Measurements from ENCODE around the gene TNFRSF19.

Gene TNFRSF19

DNA sequence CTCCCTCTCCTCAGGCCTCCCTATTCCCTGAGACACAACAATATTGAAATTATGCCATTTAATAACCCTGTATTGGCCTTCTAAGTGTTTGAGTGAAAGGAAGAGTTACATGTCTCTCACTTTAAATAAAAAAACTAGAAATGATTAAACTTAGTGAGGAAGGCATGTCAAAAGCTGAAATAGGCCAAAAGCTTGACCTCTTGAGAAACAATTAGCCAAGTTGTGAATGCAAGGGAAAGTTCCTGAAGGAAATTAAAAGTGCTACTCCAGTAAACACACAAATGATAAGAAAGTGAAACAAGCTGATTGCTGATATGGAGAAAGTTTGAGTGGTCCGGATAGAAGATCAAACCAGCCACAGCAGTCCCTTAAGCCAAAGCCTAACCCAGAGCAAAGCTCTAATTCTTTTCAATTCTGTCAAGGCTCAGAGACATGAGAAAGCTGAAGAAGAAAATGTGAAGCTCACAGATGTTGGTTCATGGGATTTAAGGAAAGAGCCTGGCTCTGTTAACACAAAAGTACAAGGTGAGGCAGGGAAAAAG, 127.6 kb downstream of the TNFRSF19 start:
- Mint-ChIP-seq H3K36me3 (ENCODE audit: low read depth) (no peaks in the 10 kb centered on the region), H3K4me1 (peaks cover 46% of the 10 kb centered on the region), H3K27me3 (ENCODE audit: low read depth) (peaks cover 3% of the 10 kb centered on the region), H3K27ac (peak overlapping the region; percentile 36 to 68 (median 59)), H3K9me3 (no peaks in the 10 kb centered on the region), H3K4me3 (no peak overlapping the region)
- TF ChIP-seq, protein P1, sequence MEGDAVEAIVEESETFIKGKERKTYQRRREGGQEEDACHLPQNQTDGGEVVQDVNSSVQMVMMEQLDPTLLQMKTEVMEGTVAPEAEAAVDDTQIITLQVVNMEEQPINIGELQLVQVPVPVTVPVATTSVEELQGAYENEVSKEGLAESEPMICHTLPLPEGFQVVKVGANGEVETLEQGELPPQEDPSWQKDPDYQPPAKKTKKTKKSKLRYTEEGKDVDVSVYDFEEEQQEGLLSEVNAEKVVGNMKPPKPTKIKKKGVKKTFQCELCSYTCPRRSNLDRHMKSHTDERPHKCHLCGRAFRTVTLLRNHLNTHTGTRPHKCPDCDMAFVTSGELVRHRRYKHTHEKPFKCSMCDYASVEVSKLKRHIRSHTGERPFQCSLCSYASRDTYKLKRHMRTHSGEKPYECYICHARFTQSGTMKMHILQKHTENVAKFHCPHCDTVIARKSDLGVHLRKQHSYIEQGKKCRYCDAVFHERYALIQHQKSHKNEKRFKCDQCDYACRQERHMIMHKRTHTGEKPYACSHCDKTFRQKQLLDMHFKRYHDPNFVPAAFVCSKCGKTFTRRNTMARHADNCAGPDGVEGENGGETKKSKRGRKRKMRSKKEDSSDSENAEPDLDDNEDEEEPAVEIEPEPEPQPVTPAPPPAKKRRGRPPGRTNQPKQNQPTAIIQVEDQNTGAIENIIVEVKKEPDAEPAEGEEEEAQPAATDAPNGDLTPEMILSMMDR (IDR thresholded peaks at IDR 0.05; ENCODE audit: unreplicated experiment in 3 of 3): no peak

DNA sequence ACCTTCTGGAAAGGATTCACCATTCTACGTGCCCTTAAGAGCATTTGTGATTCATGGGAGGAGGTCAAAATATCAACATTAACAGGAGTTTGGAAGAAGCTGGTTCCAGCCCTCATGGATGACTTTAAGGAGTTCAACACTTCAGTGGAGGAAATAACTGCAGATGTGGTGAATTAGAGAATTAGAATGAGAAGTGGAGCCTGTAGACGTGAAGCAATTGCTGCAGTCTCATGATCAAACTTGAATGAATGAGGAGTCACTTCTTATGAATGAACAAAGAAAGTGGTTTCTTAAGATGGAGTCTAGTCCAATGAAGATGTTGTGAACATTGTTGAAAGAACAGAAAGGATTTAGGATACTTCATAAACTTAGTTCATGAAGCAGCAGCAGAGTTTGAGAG, 129.1 kb downstream of the TNFRSF19 start:
- TF ChIP-seq, protein P1 (IDR thresholded peaks at IDR 0.05; ENCODE audit: unreplicated experiment in 3 of 3): no peak
- Mint-ChIP-seq H3K4me1 (peaks cover 54% of the 10 kb centered on the region), H3K4me3 (no peak overlapping the region), H3K27me3 (ENCODE audit: low read depth) (peaks cover 3% of the 10 kb centered on the region), H3K36me3 (ENCODE audit: low read depth) (no peaks in the 10 kb centered on the region), H3K9me3 (no peaks in the 10 kb centered on the region), H3K27ac (peak overlapping the region in 1 of 3 experiments; percentile 11)

DNA sequence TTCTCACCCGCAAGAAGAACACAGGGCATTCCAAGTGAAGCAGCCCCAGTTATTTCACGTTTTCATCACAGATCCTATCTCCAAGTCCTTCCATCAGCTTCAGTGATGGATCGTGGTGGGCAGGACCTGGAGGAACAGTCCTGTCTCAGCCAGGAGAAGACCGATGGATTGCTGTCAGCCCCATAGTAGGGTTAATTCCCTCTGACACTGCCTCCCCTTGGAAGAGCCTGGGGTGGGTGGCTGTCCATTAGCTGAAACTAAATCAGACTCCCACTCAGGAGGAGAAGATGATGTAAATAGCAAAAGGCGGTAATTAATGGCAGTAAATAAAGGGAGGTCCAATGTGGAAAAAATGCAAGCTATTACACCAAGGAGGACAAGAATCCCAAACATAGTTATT, 131.0 kb downstream of the TNFRSF19 start:
- Mint-ChIP-seq H3K36me3 (ENCODE audit: low read depth) (no peaks in the 10 kb centered on the region), H3K27me3 (ENCODE audit: low read depth) (peaks cover 3% of the 10 kb centered on the region), H3K27ac (peak overlapping the region; percentile 80 to 90 (median 86)), H3K4me3 (peak overlapping the region in 1 of 3 experiments; percentile 44), H3K4me1 (peaks cover 72% of the 10 kb centered on the region), H3K9me3 (no peaks in the 10 kb centered on the region)
- TF ChIP-seq, protein P1 (IDR thresholded peaks at IDR 0.05; ENCODE audit: unreplicated experiment in 3 of 3): no peak

DNA sequence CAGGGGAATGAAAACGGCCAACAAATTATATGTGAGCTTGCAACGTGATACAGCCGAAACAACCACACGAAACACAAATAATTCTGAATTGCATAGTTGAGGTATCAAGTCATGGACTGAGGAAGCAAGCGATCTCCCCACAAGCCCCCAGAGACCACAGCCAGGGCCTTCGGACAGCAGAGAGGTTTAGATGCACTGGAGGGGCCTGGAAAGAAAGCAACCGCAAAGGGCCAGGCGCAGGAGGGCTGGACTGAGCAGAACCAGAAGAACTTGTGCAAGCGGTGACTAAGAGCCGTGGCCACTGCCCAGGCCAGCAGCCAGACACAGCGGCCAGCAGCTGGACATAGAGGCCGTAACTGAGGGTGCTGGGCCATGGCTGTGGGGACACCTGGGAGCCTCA, 131.4 kb downstream of the TNFRSF19 start:
- H3K4me1 Mint-ChIP-seq: peaks cover 69% of the 10 kb centered on the region
- peak overlapping the region in 2 of 3 experiments; percentile 14 to 44 for H3K4me3 Mint-ChIP-seq
- peaks cover 3% of the 10 kb centered on the region for H3K27me3 Mint-ChIP-seq (ENCODE audit: low read depth)
- H3K9me3 Mint-ChIP-seq: no peaks in the 10 kb centered on the region
- peak overlapping the region; percentile 80 to 90 (median 86) for H3K27ac Mint-ChIP-seq
- H3K36me3 Mint-ChIP-seq (ENCODE audit: low read depth): no peaks in the 10 kb centered on the region
- TF ChIP-seq, protein P1 (IDR thresholded peaks at IDR 0.05; ENCODE audit: unreplicated experiment in 3 of 3): no peak

DNA sequence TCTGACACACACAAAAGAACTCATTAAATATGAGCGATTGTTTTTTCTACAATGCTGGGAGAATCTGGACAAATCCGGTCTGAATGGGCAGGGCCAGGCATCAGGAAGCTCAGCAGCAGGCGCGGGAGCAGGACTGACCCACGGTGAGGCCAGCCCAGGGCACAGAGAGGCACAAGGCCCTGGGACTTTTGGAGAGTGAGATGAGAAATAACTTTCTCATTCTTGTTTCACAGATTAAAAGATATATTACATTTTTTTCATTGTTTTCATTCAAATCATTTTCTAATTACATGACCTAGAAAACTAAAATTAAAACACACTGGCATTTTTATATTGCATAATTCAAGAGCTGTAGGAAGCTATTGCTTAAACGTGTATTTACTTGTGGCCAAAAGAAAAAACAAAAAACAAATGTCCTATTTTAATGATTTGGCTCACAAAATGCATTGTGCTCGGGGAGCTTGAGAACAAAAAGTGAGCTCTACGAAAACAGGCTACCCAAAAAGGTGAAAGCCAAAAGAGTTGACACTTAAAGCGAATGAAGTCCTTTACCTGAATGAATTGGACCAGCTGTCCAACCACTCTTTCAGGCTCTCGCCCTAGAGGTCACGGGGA, 133.1 kb downstream of the TNFRSF19 start:
- H3K36me3 Mint-ChIP-seq (ENCODE audit: low read depth): no peaks in the 10 kb centered on the region
- TF ChIP-seq, protein P1 (IDR thresholded peaks at IDR 0.05; ENCODE audit: unreplicated experiment in 3 of 3): no peak
- peaks cover 62% of the 10 kb centered on the region for H3K4me1 Mint-ChIP-seq
- H3K27ac Mint-ChIP-seq: peak overlapping the region; percentile 66 to 73 (median 72)
- H3K4me3 Mint-ChIP-seq: no peak overlapping the region
- H3K9me3 Mint-ChIP-seq: no peaks in the 10 kb centered on the region
- H3K27me3 Mint-ChIP-seq (ENCODE audit: low read depth): peaks cover 3% of the 10 kb centered on the region

DNA sequence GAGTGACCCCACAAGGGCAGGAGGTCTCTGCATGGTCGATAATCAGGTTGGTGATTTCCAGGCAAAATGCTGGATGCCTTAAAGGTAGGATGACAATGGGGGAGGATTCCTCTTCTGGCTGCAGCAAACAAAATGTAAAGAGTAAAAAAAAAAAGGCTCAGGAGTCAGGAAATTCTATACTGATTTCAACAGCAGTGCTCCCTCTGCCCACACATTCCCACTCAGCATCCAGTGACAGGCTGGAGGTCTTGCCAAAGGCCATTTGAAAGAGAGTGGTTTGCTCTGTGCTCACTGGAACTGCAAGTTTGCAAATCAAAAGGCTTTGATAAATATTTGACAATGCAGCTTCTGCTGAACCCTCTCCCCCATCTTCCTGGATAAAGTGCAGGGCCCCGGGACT, 135.4 kb downstream of the TNFRSF19 start:
- TF ChIP-seq, protein P1 (IDR thresholded peaks at IDR 0.05; ENCODE audit: unreplicated experiment in 3 of 3): no peak
- H3K27me3 Mint-ChIP-seq (ENCODE audit: low read depth): no peaks in the 10 kb centered on the region
- H3K27ac Mint-ChIP-seq: peak overlapping the region; percentile 73 to 86 (median 84)
- H3K4me3 Mint-ChIP-seq: no peak overlapping the region
- peaks cover 53% of the 10 kb centered on the region for H3K4me1 Mint-ChIP-seq
- no peaks in the 10 kb centered on the region for H3K36me3 Mint-ChIP-seq (ENCODE audit: low read depth)
- H3K9me3 Mint-ChIP-seq: no peaks in the 10 kb centered on the region
